HG02970 (cell line): Measurements from ENCODE around the gene CCDC185.

Experiments used
- ATAC-seq: cut with Tn5 transposase; IDR thresholded peaks from one replicate; pipeline ENCODE4 v1.9.1; 2021; ENCODE audit warnings: mild to moderate bottlenecking, moderate library complexity, moderate number of reproducible peaks; ENCODE audit not compliant: unreplicated experiment, low FRiP score

Gene CCDC185

DNA sequence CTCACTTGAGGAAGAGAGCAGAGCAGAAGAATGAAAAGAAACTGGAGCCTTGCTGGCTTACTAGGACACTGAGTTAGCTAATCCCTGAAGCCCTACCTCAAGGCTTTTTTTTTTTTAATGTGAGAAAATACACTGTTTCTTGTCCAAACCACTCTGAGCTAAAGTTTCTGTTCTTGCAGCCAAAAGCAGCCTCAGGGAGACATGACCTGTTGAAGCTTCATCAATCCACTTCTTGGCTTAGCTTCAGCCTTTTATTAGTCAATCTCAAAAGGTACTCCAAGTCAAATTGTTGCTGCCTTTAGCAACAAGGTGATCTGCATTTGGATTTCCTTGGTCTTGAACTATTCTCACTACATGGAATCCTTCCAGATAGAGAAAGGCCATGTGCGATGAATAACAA lies 33.7 kb downstream of the CCDC185 start:
- ATAC-seq, result no peak

DNA sequence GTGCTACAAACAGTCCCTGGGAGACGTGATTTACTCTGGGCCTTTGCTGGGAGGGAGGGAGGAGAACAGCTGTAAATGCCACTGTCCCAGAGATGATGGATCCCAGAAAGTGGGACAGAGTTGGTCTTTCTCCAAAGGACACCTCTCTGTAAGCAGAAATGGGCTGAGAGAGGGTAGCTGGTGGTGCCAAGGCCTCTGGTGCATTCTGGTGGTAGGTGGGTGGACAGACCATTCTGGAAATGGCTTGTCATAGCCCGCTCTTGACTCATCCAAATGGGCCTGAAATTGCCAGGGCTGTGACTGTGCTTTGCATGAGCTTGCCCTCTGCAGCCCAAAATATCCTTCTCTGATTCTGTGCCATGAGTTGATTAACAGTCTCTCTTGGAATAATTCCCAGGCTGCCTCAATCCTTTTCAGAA lies 36.1 kb downstream of the CCDC185 start:
- no peak for ATAC-seq

DNA sequence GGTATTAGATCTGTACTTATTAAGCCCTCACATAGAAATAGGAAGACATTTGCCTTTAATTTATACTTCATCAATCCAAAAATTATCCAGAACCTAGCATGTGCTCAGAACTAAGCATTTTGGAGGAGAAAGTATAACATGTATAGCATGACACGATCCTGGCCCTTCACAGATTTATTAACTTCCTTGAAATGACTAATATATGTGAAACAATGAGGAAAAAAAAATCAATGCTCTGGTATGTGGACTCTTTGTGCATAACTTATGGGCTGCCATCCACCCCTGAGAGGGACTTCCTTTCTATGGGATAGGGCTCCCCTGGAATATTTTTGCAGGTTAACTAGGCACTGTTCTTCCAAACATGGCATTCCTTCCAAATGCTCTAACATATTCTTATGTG lies 36.6 kb downstream of the CCDC185 start:
- ATAC-seq, result no peak

DNA sequence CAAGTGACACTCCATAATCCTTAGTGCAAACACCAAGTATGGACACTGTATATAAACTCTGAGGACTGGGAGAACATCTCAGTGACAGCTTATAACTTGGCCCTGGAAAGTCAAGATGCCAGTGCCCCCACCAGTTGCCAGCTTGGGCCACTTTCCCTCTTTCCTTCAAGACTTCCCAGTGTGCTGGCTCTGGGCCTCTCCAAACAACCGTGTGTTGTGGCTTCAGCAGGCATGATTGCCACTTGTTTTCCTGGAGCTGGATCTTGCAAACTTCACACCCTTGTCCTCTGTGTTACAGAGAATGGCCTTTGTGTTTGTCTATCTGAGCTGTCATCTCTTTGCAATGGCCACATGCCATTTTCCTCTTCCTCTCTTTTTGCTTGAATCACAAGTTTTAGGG lies 37.0 kb downstream of the CCDC185 start:
- no peak for ATAC-seq

DNA sequence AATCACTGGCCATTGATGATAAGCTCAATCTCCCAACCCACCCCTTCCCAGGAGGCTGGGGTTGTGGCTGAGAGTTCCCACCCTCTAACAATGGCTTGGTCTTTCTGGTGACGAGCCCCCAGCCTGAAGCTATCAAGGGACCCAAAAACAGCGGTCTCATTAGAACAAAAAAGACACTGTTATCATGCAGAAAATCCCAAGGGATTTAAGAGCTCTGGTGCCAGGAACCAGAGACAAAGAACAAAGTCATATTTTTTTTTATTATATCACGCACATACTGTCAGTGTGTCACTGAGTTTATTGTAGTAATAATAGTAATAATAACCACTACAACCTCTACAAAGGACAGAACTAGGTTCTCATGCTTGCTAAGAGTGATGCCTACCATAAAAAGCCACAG lies 43.9 kb downstream of the CCDC185 start:
- ATAC-seq, result no peak

DNA sequence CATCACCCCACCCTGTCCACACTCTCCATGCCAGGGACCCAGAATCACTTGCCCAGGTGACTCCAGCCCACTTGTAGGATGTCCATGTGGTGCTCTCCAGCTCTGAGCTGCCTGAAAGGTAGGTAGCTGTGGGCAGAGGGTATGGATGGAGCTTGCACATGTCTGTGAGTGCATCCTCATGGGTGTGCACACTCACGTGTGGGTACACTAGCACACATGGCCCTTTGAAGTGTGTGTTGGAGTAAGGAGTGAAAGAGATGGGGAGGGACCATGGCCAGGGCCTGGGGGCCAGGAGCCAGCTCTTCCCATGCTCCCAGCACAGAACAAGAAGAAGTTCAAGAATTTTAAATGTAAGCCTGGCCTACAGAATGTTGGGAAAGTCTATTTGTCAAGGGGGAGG lies 50.2 kb downstream of the CCDC185 start:
- ATAC-seq, result no peak

DNA sequence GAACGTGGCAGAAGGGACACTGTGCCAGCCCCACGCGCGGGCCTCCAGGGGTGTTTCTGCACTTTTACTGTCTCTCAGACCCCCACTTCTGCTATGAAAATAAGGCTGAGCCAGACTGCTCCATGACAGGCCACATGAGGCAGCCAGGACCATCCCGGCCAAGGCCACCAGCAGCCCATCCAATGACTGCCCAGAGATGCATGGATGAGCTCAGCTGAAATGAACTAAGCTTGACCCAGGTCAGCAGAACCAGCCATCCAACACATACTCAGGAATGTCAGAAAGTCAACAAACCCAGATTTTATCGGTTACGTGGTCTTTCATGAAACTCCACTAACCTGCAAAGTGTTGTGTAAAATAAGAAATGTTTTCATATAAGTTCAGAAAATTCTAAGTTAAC lies 51.2 kb downstream of the CCDC185 start:
- ATAC-seq, result no peak
